Neural progenitor cell (in vitro differentiated cells): ENCODE results near the gene RXRA.

Experiments
- CTCF ChIP-seq: fragments of 200-600 bp; sonication (generic); IDR thresholded peaks from 2 replicates; pipeline ENCODE4 v1.5.1; 2017; ENCODE audit warnings: antibody characterized with exemption, mild to moderate bottlenecking
- EZH2 ChIP-seq: fragments of 200-600 bp; sonication (generic); IDR thresholded peaks from 2 replicates; pipeline ENCODE4 v1.6.1; 2017; ENCODE audit warnings: antibody characterized with exemption, mild to moderate bottlenecking, moderate library complexity
- EZH2phosphoT487 ChIP-seq: fragments of 200-600 bp; sonication (generic); IDR thresholded peaks from 2 replicates; pipeline ENCODE4 v1.6.1; 2017; ENCODE audit warnings: antibody characterized with exemption

DNA sequence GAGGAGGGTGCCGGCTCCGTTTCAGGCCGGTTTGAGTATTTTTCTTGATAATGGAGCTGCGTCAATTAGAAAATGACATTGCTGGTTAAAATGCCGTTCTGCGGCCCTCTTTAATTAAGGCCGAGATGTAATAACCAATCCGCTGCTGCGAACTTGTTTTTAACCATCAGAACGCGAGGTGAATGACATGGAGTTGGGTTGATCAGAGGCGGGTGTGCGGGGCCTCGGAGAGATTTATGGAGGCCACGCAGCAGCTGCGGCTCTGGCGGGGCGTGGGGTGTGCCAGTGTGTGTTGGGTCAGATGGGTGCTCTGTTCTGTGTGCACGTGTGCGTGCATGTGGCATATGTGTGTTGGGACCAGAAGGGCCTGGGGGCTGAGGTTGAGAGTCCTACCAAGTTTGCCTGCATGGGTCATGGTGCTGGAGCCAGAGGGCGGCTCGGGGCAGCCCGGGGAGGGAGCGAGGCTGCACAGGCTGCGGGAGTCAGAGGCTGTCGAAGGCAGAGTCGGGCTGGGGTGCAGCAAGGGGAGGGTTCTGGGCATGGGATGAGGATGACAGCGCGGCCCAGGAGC lies 25.4 kb downstream of the RXRA start:
- TF ChIP-seq CTCF, result no peak
- TF ChIP-seq EZH2phosphoT487, result no peak
- TF ChIP-seq EZH2, result no peak
